Inflammatory macrophage (primary cell): ENCODE results near the gene CDK4.
A peak's percentile ranks its signal among the peaks of the same experiment; 100 is the strongest.

ENCODE experiments used
- DNase-seq, 2 donors: peaks; one replicate each; pipeline ENCODE4 v3.0.0-alpha.2; 2020 to 2022

CDK4 gene

GRCh38 chr12:57755454-57756372 is 3.6 kb upstream of the CDK4 start:
- DNase-seq: no peak

- no peak for DNase-seq
Observed at GRCh38 chr12:57755194-57755453, 3.0 kb upstream of the CDK4 start.

GRCh38 chr12:57754411-57755193 is 2.5 kb upstream of the CDK4 start, which contains the start of gene MARCHF9:
Gene MARCHF9 (plus strand): TSS chr12:57755103. CDS start chr12:57755529, 426 bp downstream.
- DNase-seq: no peak

GRCh38 chr12:57753756-57754337 is 1.7 kb upstream of the CDK4 start:
- no peak for DNase-seq

GRCh38 chr12:57752668-57753000 is 524 bp upstream of the CDK4 start:
- DNase-seq: no peak

- DNase-seq: no peak
Observed at GRCh38 chr12:57751432-57751787, 700 bp downstream of the CDK4 start.

GRCh38 chr12:57750561-57751431 is 1.3 kb downstream of the CDK4 start:
- no peak for DNase-seq

- no peak for DNase-seq
Observed at GRCh38 chr12:57749061-57749460, 3.0 kb downstream of the CDK4 start.

GRCh38 chr12:57746025-57746424 is 6.1 kb downstream of the CDK4 start:
- DNase-seq: no peak

- DNase-seq: peak in 1 of 2 donors; percentile 36
Observed at GRCh38 chr12:57745485-57745881, 6.6 kb downstream of the CDK4 start.

GRCh38 chr12:57744777-57745484 is 7.2 kb downstream of the CDK4 start, which contains the start of gene TSPAN31:
Gene TSPAN31 (plus strand): TSS chr12:57745039. CDS start chr12:57745155, 116 bp downstream.
- peak; percentile 98 for DNase-seq

- DNase-seq: peak; percentile 81 to 83
Observed at GRCh38 chr12:57744194-57744776, 7.8 kb downstream of the CDK4 start.

- DNase-seq: no peak
Observed at GRCh38 chr12:57743769-57744168, 8.3 kb downstream of the CDK4 start.

- peak in 1 of 2 donors; percentile 54 for DNase-seq
Observed at GRCh38 chr12:57741844-57742738, 10.0 kb downstream of the CDK4 start.

- DNase-seq: no peak
Observed at GRCh38 chr12:57741413-57741789, 10.7 kb downstream of the CDK4 start.

GRCh38 chr12:57740656-57741412 is 11.3 kb downstream of the CDK4 start:
- peak in 1 of 2 donors; percentile 39 for DNase-seq

- DNase-seq: no peak
Observed at GRCh38 chr12:57739914-57740538, 12.1 kb downstream of the CDK4 start.

- DNase-seq: no peak
Observed at GRCh38 chr12:57739387-57739786, 12.7 kb downstream of the CDK4 start.

GRCh38 chr12:57738661-57739237 is 13.4 kb downstream of the CDK4 start, which contains the start of gene AGAP2:
Gene AGAP2 (minus strand): TSS chr12:57738742. CDS start chr12:57738246, 496 bp downstream.
- no peak for DNase-seq
